Inferior parietal cortex (tissue), 1 donor: ENCODE results near the gene CLCNKA.
"Not testable (repeated sequence)": the region's sequence is repeated elsewhere in the genome, so short reads cannot be mapped to it uniquely, and the experiment has no call there.

Experiments used
- DNase-seq: peaks from one replicate; pipeline ENCODE4 v3.0.0-alpha.2; 2016; ENCODE audit errors: extremely low spot score

CLCNKA gene

GRCh38 chr1:16042096-16042495 lies 20.3 kb downstream of the CLCNKA start:
- no peak for DNase-seq

- DNase-seq: not testable (repeated sequence)
Measured at GRCh38 chr1:16042654-16043053, 20.8 kb downstream of the CLCNKA start.

- DNase-seq: no peak
Measured at GRCh38 chr1:16043521-16043920, 21.7 kb downstream of the CLCNKA start, which contains the start of gene CLCNKB. TSS of gene CLCNKB (plus strand) at chr1:16043782. CDS start at chr1:16044493, 711 bp downstream.

- no peak for DNase-seq
Measured at GRCh38 chr1:16043950-16044349, 22.1 kb downstream of the CLCNKA start.

GRCh38 chr1:16046842-16047241 lies 25.0 kb downstream of the CLCNKA start:
- no peak for DNase-seq

GRCh38 chr1:16047791-16048475 lies 26.1 kb downstream of the CLCNKA start:
- no peak for DNase-seq

- DNase-seq: no peak
Measured at GRCh38 chr1:16048573-16049189, 26.8 kb downstream of the CLCNKA start.

- no peak for DNase-seq
Measured at GRCh38 chr1:16050328-16050727, 28.5 kb downstream of the CLCNKA start.

- no peak for DNase-seq
Measured at GRCh38 chr1:16051039-16051438, 29.2 kb downstream of the CLCNKA start.

- DNase-seq: not testable (repeated sequence)
Measured at GRCh38 chr1:16051949-16052348, 30.1 kb downstream of the CLCNKA start.

- no peak for DNase-seq
Measured at GRCh38 chr1:16053781-16054502, 32.1 kb downstream of the CLCNKA start.

GRCh38 chr1:16054598-16055540 lies 33.0 kb downstream of the CLCNKA start:
- DNase-seq: no peak

GRCh38 chr1:16055613-16056520 lies 34.0 kb downstream of the CLCNKA start:
- peak; percentile 82 for DNase-seq

GRCh38 chr1:16056521-16056912 lies 34.7 kb downstream of the CLCNKA start:
- not testable (repeated sequence) for DNase-seq

- DNase-seq: not testable (repeated sequence)
Measured at GRCh38 chr1:16057314-16057915, 35.6 kb downstream of the CLCNKA start.

- DNase-seq: not testable (repeated sequence)
Measured at GRCh38 chr1:16058394-16059120, 36.7 kb downstream of the CLCNKA start.

- no peak for DNase-seq
Measured at GRCh38 chr1:16061266-16061665, 39.4 kb downstream of the CLCNKA start.

GRCh38 chr1:16061989-16062686 lies 40.3 kb downstream of the CLCNKA start:
- DNase-seq: not testable (repeated sequence)

GRCh38 chr1:16062687-16063075 lies 40.8 kb downstream of the CLCNKA start:
- not testable (repeated sequence) for DNase-seq
